CD4-positive, alpha-beta memory T cell (primary cell): ENCODE results near the gene DISP3. TPM values are rescaled to one million over a fixed set of nuclear protein-coding genes. Genes with fewer than 3 reads are reported as not detected.

Experiments
- CTCF ChIA-PET: fragments of 350-600 bp; sonication (Branson Sonifier 250); formaldehyde crosslinking; loops from one replicate; lab custom pipeline; 2021; ENCODE audit warnings: inconsistent platforms; ENCODE audit not compliant: partially characterized antibody; lab: Charles Lee
- POLR2A ChIA-PET: fragments of 350-600 bp; sonication (Branson Sonifier 250); formaldehyde crosslinking; loops from one replicate; lab custom pipeline; 2021; ENCODE audit not compliant: partially characterized antibody; lab: Charles Lee
- DNase-seq, 5 donors: peaks; one replicate each; pipeline versions ENCODE4 v3.0.0 to v3.0.0-alpha.2; 2020 to 2022; ENCODE audit warnings: mixed read lengths in 1 of 5
- H3K27ac ChIP-seq: one replicate; pipeline ENCODE4 v1.7.0; 2013; ENCODE audit warnings: low read depth, low read length
- H3K27me3 ChIP-seq: 2 replicates; pipeline ENCODE4 v1.7.0; 2013; ENCODE audit warnings: mild to moderate bottlenecking, low read length, moderate library complexity; ENCODE audit not compliant: insufficient read depth
- H3K36me3 ChIP-seq: 2 replicates; pipeline ENCODE4 v1.7.0; 2013; ENCODE audit warnings: mild to moderate bottlenecking, low read length, moderate library complexity; ENCODE audit not compliant: insufficient read depth
- H3K4me1 ChIP-seq: 2 replicates; pipeline ENCODE4 v1.7.0; 2013; ENCODE audit warnings: mild to moderate bottlenecking, low read length, moderate library complexity; ENCODE audit not compliant: insufficient read depth
- H3K4me3 ChIP-seq, 2 donors: one replicate each; pipeline ENCODE4 v1.7.0; 2013; ENCODE audit warnings: low read length in 2 of 2, mild to moderate bottlenecking in 1 of 2
- H3K9me3 ChIP-seq, 2 donors: one replicate each; pipeline ENCODE4 v1.7.0; 2013; ENCODE audit warnings: low read length in 2 of 2, control low read depth in 1 of 2; ENCODE audit not compliant: control insufficient read depth in 1 of 2
- H3K27ac Mint-ChIP-seq, 7 donors: one replicate each; pipeline ENCODE4 v1.8.0; 2020 to 2021; ENCODE audit warnings: mixed read lengths in 7 of 7, mild to moderate bottlenecking in 6 of 7, inconsistent platforms in 3 of 7, moderate library complexity in 3 of 7
- H3K27me3 Mint-ChIP-seq, 2 donors: one replicate each; pipeline ENCODE4 v1.8.0; 2020 to 2021; ENCODE audit warnings: mixed read lengths in 2 of 2
- H3K36me3 Mint-ChIP-seq, 2 donors: one replicate each; pipeline ENCODE4 v1.8.0; 2020 to 2021; ENCODE audit warnings: mixed read lengths in 2 of 2, inconsistent platforms in 1 of 2, mild to moderate bottlenecking in 1 of 2
- H3K4me1 Mint-ChIP-seq, 4 donors: one replicate each; pipeline ENCODE4 v1.8.0; 2020 to 2021; ENCODE audit warnings: mixed read lengths in 4 of 4, mild to moderate bottlenecking in 1 of 4
- H3K4me3 Mint-ChIP-seq, 8 donors: one replicate each; pipeline ENCODE4 v1.8.0; 2020 to 2021; ENCODE audit warnings: mixed read lengths in 8 of 8, mild to moderate bottlenecking in 7 of 8, moderate library complexity in 6 of 8, inconsistent platforms in 3 of 8
- H3K9me3 Mint-ChIP-seq, 8 donors: one replicate each; pipeline ENCODE4 v1.8.0; 2020 to 2021; ENCODE audit warnings: mixed read lengths in 8 of 8, mild to moderate bottlenecking in 5 of 8, inconsistent platforms in 3 of 8, moderate library complexity in 1 of 8
- intact Hi-C: fragments of 100-400 bp; cut with micrococcal nuclease; formaldehyde crosslinking; loops from one replicate; pipeline ENCODE4 v1.15.1; 2023
- polyA plus RNA-seq, 2 donors: library from polyadenylated mRNA; unstranded; fragments of 300-500 nt; fragmentation: Illumina TruSeq; gene quantifications; one replicate each; pipeline ENCODE4 v1.2.3, GENCODE V29; 2021
- total RNA-seq, 2 experiments: library from RNA; stranded (reverse); gene quantifications; one replicate each; pipeline ENCODE4 v1.2.3, GENCODE V29; 2021

DISP3 gene
- total and polyA plus RNA-seq, 4 experiments from 2014 or later: 0.11 to 0.61 (median 0.42) TPM; not detected in 1

GRCh38 chr1:11527541-11528452, 48.8 kb downstream of the DISP3 start:
- H3K4me3 Mint-ChIP-seq: no peak overlapping the region
- no peaks in the 10 kb centered on the region for H3K9me3 Mint-ChIP-seq
- no peaks in the 10 kb centered on the region for H3K4me1 Mint-ChIP-seq
- CTCF ChIA-PET: no interaction called here
- no peak for DNase-seq
- H3K27me3 Mint-ChIP-seq: no peaks in the 10 kb centered on the region
- H3K27me3 ChIP-seq: no peaks in the 10 kb centered on the region
- H3K4me1 ChIP-seq: no peaks in the 10 kb centered on the region
- POLR2A ChIA-PET: no interaction called here
- H3K27ac ChIP-seq: no peak overlapping the region
- H3K9me3 ChIP-seq: no peaks in the 10 kb centered on the region
- no peak overlapping the region for H3K4me3 ChIP-seq
- intact Hi-C loops: no loop called here
- H3K36me3 ChIP-seq: no peaks in the 10 kb centered on the region
- H3K27ac Mint-ChIP-seq: peak overlapping the region in 1 of 7 donors; percentile 43
- H3K36me3 Mint-ChIP-seq: no peaks in the 10 kb centered on the region

- POLR2A ChIA-PET: no interaction called here
- Mint-ChIP-seq H3K9me3 (no peaks in the 10 kb centered on the region), H3K36me3 (no peaks in the 10 kb centered on the region), H3K4me1 (no peaks in the 10 kb centered on the region), H3K4me3 (no peak overlapping the region), H3K27me3 (no peaks in the 10 kb centered on the region), H3K27ac (no peak overlapping the region)
- H3K4me1 ChIP-seq: no peaks in the 10 kb centered on the region
- H3K36me3 ChIP-seq: no peaks in the 10 kb centered on the region
- CTCF ChIA-PET: no interaction called here
- intact Hi-C loops: no loop called here
- no peak overlapping the region for H3K4me3 ChIP-seq
- DNase-seq: no peak
- no peak overlapping the region for H3K27ac ChIP-seq
- H3K27me3 ChIP-seq: no peaks in the 10 kb centered on the region
- H3K9me3 ChIP-seq: no peaks in the 10 kb centered on the region
These were observed 49.8 kb downstream of the DISP3 start for GRCh38 chr1:11528611-11529261.

GRCh38 chr1:11529330-11529729, 50.4 kb downstream of the DISP3 start:
- H3K4me3 Mint-ChIP-seq: no peak overlapping the region
- intact Hi-C loops: no loop called here
- CTCF ChIA-PET: no interaction called here

GRCh38 chr1:11529763-11530730, 51.1 kb downstream of the DISP3 start:
- DNase-seq: no peak
- POLR2A ChIA-PET: no interaction called here
- no peaks in the 10 kb centered on the region for H3K9me3 ChIP-seq
- H3K27me3 ChIP-seq: no peaks in the 10 kb centered on the region
- Mint-ChIP-seq H3K9me3 (no peaks in the 10 kb centered on the region), H3K27ac (no peak overlapping the region), H3K4me3 (no peak overlapping the region), H3K36me3 (no peaks in the 10 kb centered on the region), H3K27me3 (no peaks in the 10 kb centered on the region), H3K4me1 (no peaks in the 10 kb centered on the region)
- intact Hi-C loops: no loop called here
- no peak overlapping the region for H3K27ac ChIP-seq
- H3K36me3 ChIP-seq: no peaks in the 10 kb centered on the region
- no peak overlapping the region for H3K4me3 ChIP-seq
- no peaks in the 10 kb centered on the region for H3K4me1 ChIP-seq
- CTCF ChIA-PET: no interaction called here

More at GRCh38 chr1:11529330-11529729, 50.4 kb downstream of the DISP3 start:
- H3K36me3 ChIP-seq: no peaks in the 10 kb centered on the region
- no peak overlapping the region for H3K27ac ChIP-seq
- H3K9me3 ChIP-seq: no peaks in the 10 kb centered on the region
- Mint-ChIP-seq H3K27me3 (no peaks in the 10 kb centered on the region), H3K27ac (no peak overlapping the region), H3K4me1 (no peaks in the 10 kb centered on the region), H3K36me3 (no peaks in the 10 kb centered on the region), H3K9me3 (no peaks in the 10 kb centered on the region)
- no peak for DNase-seq
- no peaks in the 10 kb centered on the region for H3K4me1 ChIP-seq
- POLR2A ChIA-PET: no interaction called here
- H3K27me3 ChIP-seq: no peaks in the 10 kb centered on the region
- no peak overlapping the region for H3K4me3 ChIP-seq

GRCh38 chr1:11530731-11531311, 51.9 kb downstream of the DISP3 start:
- no peaks in the 10 kb centered on the region for H3K36me3 Mint-ChIP-seq
- H3K27ac Mint-ChIP-seq: no peak overlapping the region
- Histone ChIP-seq H3K4me1 (no peaks in the 10 kb centered on the region), H3K9me3 (no peaks in the 10 kb centered on the region), H3K4me3 (no peak overlapping the region), H3K27ac (no peak overlapping the region), H3K27me3 (no peaks in the 10 kb centered on the region), H3K36me3 (no peaks in the 10 kb centered on the region)
- no peaks in the 10 kb centered on the region for H3K27me3 Mint-ChIP-seq
- ChIA-PET POLR2A (no interaction called here), CTCF (no interaction called here)
- no peaks in the 10 kb centered on the region for H3K4me1 Mint-ChIP-seq
- H3K4me3 Mint-ChIP-seq: no peak overlapping the region
- DNase-seq: no peak
- intact Hi-C loops: no loop called here
- H3K9me3 Mint-ChIP-seq: no peaks in the 10 kb centered on the region

- no peaks in the 10 kb centered on the region for H3K36me3 ChIP-seq
- Mint-ChIP-seq H3K36me3 (no peaks in the 10 kb centered on the region), H3K4me3 (no peak overlapping the region), H3K9me3 (no peaks in the 10 kb centered on the region), H3K27ac (no peak overlapping the region), H3K27me3 (no peaks in the 10 kb centered on the region), H3K4me1 (no peaks in the 10 kb centered on the region)
- H3K9me3 ChIP-seq: no peaks in the 10 kb centered on the region
- no peak overlapping the region for H3K27ac ChIP-seq
- no peaks in the 10 kb centered on the region for H3K27me3 ChIP-seq
- ChIA-PET CTCF (no interaction called here), POLR2A (no interaction called here)
- no peak for DNase-seq
- H3K4me1 ChIP-seq: no peaks in the 10 kb centered on the region
- intact Hi-C loops: no loop called here
- no peak overlapping the region for H3K4me3 ChIP-seq
These were observed 52.4 kb downstream of the DISP3 start for GRCh38 chr1:11531314-11531870.
